DMS114 treated with DMSO at 0.1 percent for 48 hours (cell line): ENCODE data around the gene APOBEC3C.
"Not testable (repeated sequence)": the region's sequence is repeated elsewhere in the genome, so short reads cannot be mapped to it uniquely, and the experiment has no call there.

Experiments used
- DNase-seq: peaks from one replicate; lab custom pipeline; 2025; ENCODE audit not compliant: unreplicated experiment; lab: John Stamatoyannopoulos, UW

Gene APOBEC3C

GRCh38 chr22:39013942-39014722, at the start of gene APOBEC3C:
Gene APOBEC3C (plus strand): TSS chr22:39014257. CDS start chr22:39014363, 106 bp downstream.
- no peak for DNase-seq

- no peak for DNase-seq
These were observed 49.8 kb upstream of the APOBEC3C start for GRCh38 chr22:38964306-38964705.

GRCh38 chr22:38964989-38965388, 49.1 kb upstream of the APOBEC3C start:
- no peak for DNase-seq

GRCh38 chr22:38965614-38966379, 48.3 kb upstream of the APOBEC3C start:
- no peak for DNase-seq

- DNase-seq: no peak
These were observed 47.7 kb upstream of the APOBEC3C start for GRCh38 chr22:38966380-38966702.

GRCh38 chr22:38966942-38967341, 47.1 kb upstream of the APOBEC3C start:
- DNase-seq: no peak

GRCh38 chr22:38967451-38968450, 46.3 kb upstream of the APOBEC3C start:
- no peak for DNase-seq

- no peak for DNase-seq
These were observed 45.3 kb upstream of the APOBEC3C start for GRCh38 chr22:38968801-38969200.

GRCh38 chr22:38970551-38970950, 43.5 kb upstream of the APOBEC3C start:
- DNase-seq: no peak

GRCh38 chr22:38971202-38971601, 42.9 kb upstream of the APOBEC3C start:
- DNase-seq: no peak

- no peak for DNase-seq
These were observed 42.3 kb upstream of the APOBEC3C start for GRCh38 chr22:38971791-38972190.

- DNase-seq: no peak
These were observed 41.5 kb upstream of the APOBEC3C start for GRCh38 chr22:38972558-38972957.

- DNase-seq: no peak
These were observed 40.5 kb upstream of the APOBEC3C start for GRCh38 chr22:38973289-38974169.

- DNase-seq: no peak
These were observed 39.8 kb upstream of the APOBEC3C start for GRCh38 chr22:38974170-38974825.

- DNase-seq: no peak
These were observed 39.3 kb upstream of the APOBEC3C start for GRCh38 chr22:38974826-38975175.

GRCh38 chr22:38977289-38977688, 36.8 kb upstream of the APOBEC3C start:
- not testable (repeated sequence) for DNase-seq

- not testable (repeated sequence) for DNase-seq
These were observed 33.5 kb upstream of the APOBEC3C start for GRCh38 chr22:38980587-38980986.

GRCh38 chr22:38981005-38981991, 32.8 kb upstream of the APOBEC3C start:
- peak; percentile 36 for DNase-seq
